ENCODE data around the gene PRKAG1. TPM values are rescaled to one million over a fixed set of nuclear protein-coding genes. Genes with fewer than 3 reads are reported as not detected.

PRKAG1 gene
- total and polyA plus RNA-seq, 12 donors = 60.1 to 141 (median 82.3) TPM

DNA sequence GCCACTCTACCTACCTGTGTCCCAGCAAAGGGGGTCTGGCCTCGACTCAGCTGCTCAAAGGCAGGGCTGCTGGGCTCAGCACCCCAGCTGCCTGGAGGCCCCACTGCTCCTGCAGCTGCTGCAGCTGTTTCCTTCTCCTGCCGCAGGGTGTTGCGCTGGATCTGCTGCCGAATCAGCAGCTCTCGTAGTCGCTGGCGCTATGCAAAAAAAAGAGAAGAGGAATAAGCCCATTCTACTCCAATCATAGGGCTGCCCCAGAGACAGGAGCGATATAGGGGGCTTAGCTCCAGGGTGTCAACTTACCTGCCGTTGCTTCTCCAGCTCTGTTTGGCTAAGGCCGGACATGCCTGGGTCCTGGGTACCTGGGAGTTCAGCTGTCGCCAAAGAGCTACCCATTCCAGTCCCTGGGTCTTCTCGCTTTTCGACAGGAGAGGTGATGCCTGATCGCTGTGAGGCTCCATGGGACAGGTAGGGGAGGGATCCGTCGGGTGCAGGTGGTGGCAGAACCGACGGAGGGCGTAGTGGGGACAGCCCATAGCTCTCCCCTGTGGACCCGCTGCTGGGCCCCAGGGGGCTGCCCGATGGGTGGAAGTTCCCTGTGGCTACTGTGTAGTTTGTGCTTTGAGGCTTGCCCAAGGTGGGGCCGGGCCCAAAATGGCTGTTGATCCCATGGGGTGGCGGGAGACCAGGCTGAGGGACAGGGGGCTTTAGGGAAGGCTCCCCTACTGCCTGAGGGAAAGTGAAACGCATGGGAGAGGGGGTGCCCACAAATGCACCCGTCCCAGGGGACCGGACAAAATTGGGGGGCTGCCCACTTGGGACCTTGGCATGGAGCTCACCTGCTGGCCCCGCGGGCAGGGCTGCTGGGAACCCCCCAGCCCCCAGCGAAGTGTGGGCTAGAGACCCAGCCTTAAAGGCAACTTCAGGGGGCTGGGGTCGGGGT, 21.1 kb upstream of the PRKAG1 start:
- intact Hi-C loops (cut with DNase I) = no loop called here
- DNase-seq = no peak
- TF ChIP-seq, protein P1, sequence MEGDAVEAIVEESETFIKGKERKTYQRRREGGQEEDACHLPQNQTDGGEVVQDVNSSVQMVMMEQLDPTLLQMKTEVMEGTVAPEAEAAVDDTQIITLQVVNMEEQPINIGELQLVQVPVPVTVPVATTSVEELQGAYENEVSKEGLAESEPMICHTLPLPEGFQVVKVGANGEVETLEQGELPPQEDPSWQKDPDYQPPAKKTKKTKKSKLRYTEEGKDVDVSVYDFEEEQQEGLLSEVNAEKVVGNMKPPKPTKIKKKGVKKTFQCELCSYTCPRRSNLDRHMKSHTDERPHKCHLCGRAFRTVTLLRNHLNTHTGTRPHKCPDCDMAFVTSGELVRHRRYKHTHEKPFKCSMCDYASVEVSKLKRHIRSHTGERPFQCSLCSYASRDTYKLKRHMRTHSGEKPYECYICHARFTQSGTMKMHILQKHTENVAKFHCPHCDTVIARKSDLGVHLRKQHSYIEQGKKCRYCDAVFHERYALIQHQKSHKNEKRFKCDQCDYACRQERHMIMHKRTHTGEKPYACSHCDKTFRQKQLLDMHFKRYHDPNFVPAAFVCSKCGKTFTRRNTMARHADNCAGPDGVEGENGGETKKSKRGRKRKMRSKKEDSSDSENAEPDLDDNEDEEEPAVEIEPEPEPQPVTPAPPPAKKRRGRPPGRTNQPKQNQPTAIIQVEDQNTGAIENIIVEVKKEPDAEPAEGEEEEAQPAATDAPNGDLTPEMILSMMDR (IDR thresholded peaks at IDR 0.05) = no peak
- no peak for TF ChIP-seq POLR2A (IDR thresholded peaks at IDR 0.05)

DNA sequence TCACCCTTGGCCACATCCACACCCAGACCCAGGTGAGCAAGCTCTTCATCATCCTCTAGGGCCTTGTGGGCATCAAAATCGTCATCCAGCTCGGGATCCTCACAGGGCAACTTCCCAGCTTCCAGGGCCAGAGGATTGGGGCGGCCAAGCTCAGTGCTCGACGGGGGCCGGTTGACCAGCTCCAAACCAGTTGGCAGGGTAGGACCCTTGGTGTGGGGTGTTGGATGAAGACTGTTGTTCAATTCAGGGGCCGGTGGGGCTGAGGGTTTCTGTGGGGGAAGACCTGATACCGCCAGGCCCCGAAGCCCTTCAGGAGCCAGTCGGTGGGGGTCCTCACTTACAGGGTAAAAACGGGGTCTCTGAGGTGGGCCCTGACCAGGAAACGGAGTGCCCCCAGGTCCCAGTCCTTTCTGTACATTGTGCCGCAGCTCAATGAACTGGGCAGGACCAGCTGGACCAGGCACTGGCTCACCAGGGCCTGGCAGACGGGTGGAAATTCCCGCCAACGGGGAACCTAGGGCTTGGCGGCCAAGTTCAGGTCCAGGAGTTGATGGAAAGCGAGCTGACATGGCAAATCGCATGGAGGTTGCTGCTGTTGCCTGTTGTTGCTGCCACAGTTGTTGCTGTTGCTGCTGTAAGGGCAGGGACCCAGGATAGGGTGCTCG, 19.8 kb upstream of the PRKAG1 start:
- Histone ChIP-seq H3K27ac (no peak overlapping the region), H3K36me3 (replicated peaks in 1 of 2) (peaks cover 0 to 96% of the 10 kb centered on the region in 2 donors), H3K4me1 (replicated peaks in 1 of 2) (no peaks in the 10 kb centered on the region), H3K4me3 (no peak overlapping the region), H3K9me3 (replicated peaks in 1 of 3) (no peaks in the 10 kb centered on the region), H3K27me3 (no peaks in the 10 kb centered on the region)
- no peak for DNase-seq
- intact Hi-C loops (cut with DNase I) = no loop called here
- 90 to 93% (median 92%) methylated on average over 13 to 20 of the region's 20 CpGs for whole genome bisulfite sequencing, 4 donors
- TF ChIP-seq, protein P1 (IDR thresholded peaks at IDR 0.05) = no peak
- no peak for TF ChIP-seq POLR2A (IDR thresholded peaks at IDR 0.05)

More for the DNA sequence above, 21.1 kb upstream of the PRKAG1 start:
- 90 to 95% (median 93%) methylated on average over 21 to 30 of the region's 30 CpGs for WGBS, 4 donors
- Histone ChIP-seq H3K36me3 (replicated peaks in 1 of 2) (peaks cover 0 to 96% of the 10 kb centered on the region in 2 donors), H3K4me1 (replicated peaks in 1 of 2) (no peaks in the 10 kb centered on the region), H3K27me3 (no peaks in the 10 kb centered on the region), H3K27ac (no peak overlapping the region), H3K9me3 (replicated peaks in 1 of 3) (no peaks in the 10 kb centered on the region), H3K4me3 (no peak overlapping the region)

DNA sequence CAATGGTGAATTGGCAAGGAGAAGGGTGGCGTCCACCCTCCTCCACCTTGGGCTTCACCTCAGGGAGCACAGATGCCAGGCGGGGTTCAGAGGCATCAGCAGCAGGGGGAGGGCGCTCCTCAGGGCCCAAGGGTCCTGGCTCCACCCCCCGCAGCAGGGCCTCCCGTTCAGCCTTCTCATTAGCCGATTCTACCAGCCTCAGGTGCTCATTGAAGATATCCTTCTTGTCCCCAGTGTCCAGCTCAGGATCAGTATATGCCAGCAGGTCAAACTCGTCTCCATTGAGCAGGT, 19.3 kb upstream of the PRKAG1 start:
- no peak for DNase-seq
- 82 to 92% (median 91%) methylated on average over 4 to 7 of the region's 7 CpGs for WGBS, 4 donors
- Histone ChIP-seq H3K27me3 (no peaks in the 10 kb centered on the region), H3K4me3 (no peak overlapping the region), H3K9me3 (replicated peaks in 1 of 3) (no peaks in the 10 kb centered on the region), H3K27ac (no peak overlapping the region), H3K36me3 (replicated peaks in 1 of 2) (peaks cover 0 to 96% of the 10 kb centered on the region in 2 donors), H3K4me1 (replicated peaks in 1 of 2) (no peaks in the 10 kb centered on the region)
- intact Hi-C loops (cut with DNase I) = no loop called here
- TF ChIP-seq, protein P1 (IDR thresholded peaks at IDR 0.05) = no peak
- TF ChIP-seq POLR2A (IDR thresholded peaks at IDR 0.05) = no peak

DNA sequence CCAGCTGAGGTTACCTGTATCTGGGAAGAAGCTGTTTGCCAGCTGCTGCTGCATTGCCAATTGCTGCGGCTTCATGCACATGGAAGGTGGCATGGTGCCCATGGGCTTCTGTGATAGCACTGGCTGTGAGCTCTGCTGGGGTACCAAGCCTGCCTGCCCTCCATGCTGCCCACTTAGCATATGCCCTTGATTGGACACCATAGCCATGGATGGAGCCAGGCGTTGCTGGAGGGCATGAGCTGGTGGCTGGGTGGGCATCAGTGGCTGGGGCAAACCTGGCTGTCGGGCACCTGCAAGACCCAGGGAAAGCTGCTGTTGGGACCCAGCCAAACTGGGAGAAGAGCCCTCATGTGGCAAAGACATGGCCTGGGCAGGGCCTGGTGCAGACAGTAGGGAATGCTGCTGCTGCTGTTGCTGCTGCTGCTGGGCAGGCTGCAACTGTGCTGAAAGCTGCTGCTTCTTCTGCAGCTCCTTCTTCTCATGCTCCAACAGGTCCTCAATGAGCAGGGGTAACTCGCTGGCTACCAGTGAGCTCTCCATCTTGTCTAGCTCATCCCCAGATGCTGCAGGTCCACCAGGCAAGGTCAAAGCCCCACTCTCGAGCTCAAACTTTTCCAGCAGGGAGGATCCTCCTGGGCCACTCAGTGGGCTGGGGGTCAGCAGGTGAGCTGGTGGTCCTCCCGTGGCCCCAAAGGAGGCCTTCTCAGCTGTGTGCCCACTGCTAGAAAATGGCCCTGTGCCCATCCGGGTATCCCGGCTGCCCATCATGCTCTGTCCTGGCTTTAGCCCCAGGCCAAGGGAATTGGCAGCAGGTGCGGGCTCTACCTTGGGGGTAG, 18.8 kb upstream of the PRKAG1 start:
- no peaks in the 10 kb centered on the region for H3K27me3 ChIP-seq
- H3K4me3 ChIP-seq = no peak overlapping the region
- H3K9me3 ChIP-seq (replicated peaks in 1 of 3) = no peaks in the 10 kb centered on the region
- no peaks in the 10 kb centered on the region for H3K4me1 ChIP-seq (replicated peaks in 1 of 2)
- H3K36me3 ChIP-seq (replicated peaks in 1 of 2) = peaks cover 0 to 96% of the 10 kb centered on the region in 2 donors
- TF ChIP-seq, protein P1 (IDR thresholded peaks at IDR 0.05) = no peak
- TF ChIP-seq POLR2A (IDR thresholded peaks at IDR 0.05) = no peak
- intact Hi-C loops (cut with DNase I) = no loop called here
- WGBS, 4 donors = 90 to 94% (median 93%) methylated on average over 3 to 9 of the region's 9 CpGs
- no peak overlapping the region for H3K27ac ChIP-seq
- DNase-seq = no peak

Data from adrenal gland (tissue), 12 donors.